Natural killer cell (primary cell): ENCODE data around the gene FOS. TPM values are rescaled to one million over a fixed set of nuclear protein-coding genes. Genes with fewer than 3 reads are reported as not detected.

Experiments
- ATAC-seq, 3 donors: fragments of 150-1000 bp in 2 of 3; fragments of 200-7000 bp in 1 of 3; cut with Tn5 transposase; 1 replicate in 1 of 3; 2 replicates in 2 of 3; pipeline ENCODE4 v1.10.0; 2021; ENCODE audit warnings: mild to moderate bottlenecking in 2 of 3, moderate library complexity in 2 of 3
- DNase-seq, 2 donors: peaks; one replicate each; pipeline versions ENCODE4 v3.0.0 to v3.0.0-alpha.2; 2013 to 2021; ENCODE audit warnings: mixed read lengths in 1 of 2
- H3K27ac ChIP-seq: one replicate; pipeline ENCODE4 v1.5.1; 2013; ENCODE audit warnings: mild to moderate bottlenecking, low read length
- H3K27me3 ChIP-seq: one replicate; pipeline ENCODE4 v1.6.1; 2013; ENCODE audit warnings: low read length; ENCODE audit not compliant: control insufficient read depth, insufficient read depth
- H3K36me3 ChIP-seq: one replicate; pipeline ENCODE4 v1.6.1; 2013; ENCODE audit warnings: low read length; ENCODE audit not compliant: control insufficient read depth, insufficient read depth
- H3K4me1 ChIP-seq: one replicate; pipeline ENCODE4 v1.6.1; 2013; ENCODE audit warnings: low read length; ENCODE audit not compliant: control insufficient read depth, insufficient read depth
- H3K4me3 ChIP-seq: one replicate; pipeline ENCODE4 v1.5.1; 2013; ENCODE audit warnings: low read length
- H3K9me3 ChIP-seq: one replicate; pipeline ENCODE4 v1.6.1; 2013; ENCODE audit warnings: low read length; ENCODE audit not compliant: control insufficient read depth, insufficient read depth
- H3K27ac Mint-ChIP-seq, 2 donors: one replicate each; pipeline ENCODE4 v1.8.0; 2022; ENCODE audit warnings: mild to moderate bottlenecking in 2 of 2, mixed read lengths in 2 of 2, moderate library complexity in 1 of 2
- H3K27me3 Mint-ChIP-seq, 2 donors: one replicate each; pipeline ENCODE4 v1.8.0; 2022; ENCODE audit warnings: low read depth in 2 of 2, mixed read lengths in 2 of 2
- H3K36me3 Mint-ChIP-seq: one replicate; pipeline ENCODE4 v1.8.0; 2022; ENCODE audit warnings: mixed read lengths
- H3K4me1 Mint-ChIP-seq, 2 donors: one replicate each; pipeline ENCODE4 v1.8.0; 2022; ENCODE audit warnings: mixed read lengths in 2 of 2
- H3K4me3 Mint-ChIP-seq: one replicate; pipeline ENCODE4 v1.8.0; 2022; ENCODE audit warnings: mild to moderate bottlenecking, moderate library complexity, mixed read lengths
- H3K9me3 Mint-ChIP-seq, 2 donors: one replicate each; pipeline ENCODE4 v1.8.0; 2022; ENCODE audit warnings: mixed read lengths in 2 of 2
- WGBS: methylation state at CpG from one replicate; pipeline ENCODE4 v1.1.7; 2013; ENCODE audit warnings: missing lambda C conversion rate; ENCODE audit not compliant: insufficient coverage; 5-methylcytosine and 5-hydroxymethylcytosine counted together
- intact Hi-C: fragments of 100-400 bp; cut with micrococcal nuclease; formaldehyde crosslinking; loops from one replicate; pipeline ENCODE4 v1.14.2; 2022
- total RNA-seq, 4 donors: library from RNA; stranded (reverse); fragments of 120-200 nt in 1 of 4; gene quantifications; one replicate each; pipeline versions ENCODE4 v1.2.3 to v1.2.4, GENCODE V29; 2013 to 2022
- TF ChIP-seq, protein P1 (sequence below): fragments of 200-600 bp; IDR thresholded peaks from one replicate; pipeline ENCODE4 v1.8.0; 2022; ENCODE audit warnings: antibody characterized with exemption

FOS gene
- total RNA-seq, 3 donors from 2014 or later (not counting 1 experiment from before 2014, with no cell fraction given), result 2,527 to 3,257 (median 3,104) TPM

DNA sequence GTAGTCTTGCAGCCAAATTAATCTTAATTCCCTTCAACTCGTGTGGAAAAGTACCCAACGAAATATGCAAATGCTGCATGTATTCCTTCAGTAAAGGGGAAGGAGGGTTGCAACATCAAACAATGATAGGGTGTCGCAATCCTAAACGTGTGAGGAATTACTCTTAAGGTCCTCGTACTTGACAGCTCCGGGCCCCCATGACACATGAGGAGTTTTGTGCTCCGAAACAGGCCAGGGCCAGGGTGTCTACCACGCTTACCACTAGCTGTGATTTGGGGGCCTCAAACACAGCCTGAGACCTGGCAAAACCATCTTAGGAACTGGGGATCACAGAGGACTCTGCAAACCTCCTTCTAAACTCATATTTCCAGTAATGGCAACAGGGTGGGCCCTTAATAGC, 20.4 kb downstream of the FOS start:
- H3K36me3 Mint-ChIP-seq, result no peaks in the 10 kb centered on the region
- Histone ChIP-seq H3K36me3 (no peaks in the 10 kb centered on the region), H3K27ac (peak overlapping the region; percentile 47), H3K27me3 (no peaks in the 10 kb centered on the region), H3K4me1 (peaks cover 35% of the 10 kb centered on the region), H3K4me3 (no peak overlapping the region), H3K9me3 (no peaks in the 10 kb centered on the region)
- no peaks in the 10 kb centered on the region for H3K9me3 Mint-ChIP-seq
- H3K27me3 Mint-ChIP-seq, result no peaks in the 10 kb centered on the region
- intact Hi-C loops, result loop anchor here (10.0 kb wide), 1 partner anchor 684 kb away; the partner anchor contains the start of gene LTBP2
- TF ChIP-seq, protein P1, sequence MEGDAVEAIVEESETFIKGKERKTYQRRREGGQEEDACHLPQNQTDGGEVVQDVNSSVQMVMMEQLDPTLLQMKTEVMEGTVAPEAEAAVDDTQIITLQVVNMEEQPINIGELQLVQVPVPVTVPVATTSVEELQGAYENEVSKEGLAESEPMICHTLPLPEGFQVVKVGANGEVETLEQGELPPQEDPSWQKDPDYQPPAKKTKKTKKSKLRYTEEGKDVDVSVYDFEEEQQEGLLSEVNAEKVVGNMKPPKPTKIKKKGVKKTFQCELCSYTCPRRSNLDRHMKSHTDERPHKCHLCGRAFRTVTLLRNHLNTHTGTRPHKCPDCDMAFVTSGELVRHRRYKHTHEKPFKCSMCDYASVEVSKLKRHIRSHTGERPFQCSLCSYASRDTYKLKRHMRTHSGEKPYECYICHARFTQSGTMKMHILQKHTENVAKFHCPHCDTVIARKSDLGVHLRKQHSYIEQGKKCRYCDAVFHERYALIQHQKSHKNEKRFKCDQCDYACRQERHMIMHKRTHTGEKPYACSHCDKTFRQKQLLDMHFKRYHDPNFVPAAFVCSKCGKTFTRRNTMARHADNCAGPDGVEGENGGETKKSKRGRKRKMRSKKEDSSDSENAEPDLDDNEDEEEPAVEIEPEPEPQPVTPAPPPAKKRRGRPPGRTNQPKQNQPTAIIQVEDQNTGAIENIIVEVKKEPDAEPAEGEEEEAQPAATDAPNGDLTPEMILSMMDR, result no peak
- H3K4me3 Mint-ChIP-seq, result no peak overlapping the region
- ATAC-seq (no peak), DNase-seq (no peak)
- peak overlapping the region in 1 of 2 donors; percentile 13 for H3K27ac Mint-ChIP-seq
- 67% methylated on average over 8 of the region's 8 CpGs for WGBS
- H3K4me1 Mint-ChIP-seq, result peaks cover 15 to 24% of the 10 kb centered on the region in 2 donors

DNA sequence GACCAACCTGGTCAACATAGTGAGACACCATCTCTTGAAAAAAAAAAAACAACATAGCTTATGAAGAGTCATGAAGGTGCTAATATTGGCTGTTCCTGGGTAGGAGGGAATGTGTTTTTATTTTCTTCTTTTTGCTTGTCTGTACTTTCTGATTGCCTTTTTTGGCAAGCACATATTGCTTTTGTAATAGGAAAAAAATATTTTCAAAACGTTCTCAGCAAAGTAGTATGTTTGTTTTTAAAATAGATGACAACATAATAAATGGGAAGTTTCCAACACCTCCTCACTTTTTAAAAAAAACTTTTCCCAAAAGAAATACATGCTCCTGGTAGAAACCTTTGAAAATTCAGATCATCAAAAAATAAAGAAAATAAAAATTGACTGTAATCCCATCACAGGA, 20.9 kb downstream of the FOS start:
- peak overlapping the region; percentile 47 for H3K27ac ChIP-seq
- Mint-ChIP-seq H3K27ac (no peak overlapping the region), H3K9me3 (no peaks in the 10 kb centered on the region), H3K4me3 (no peak overlapping the region), H3K27me3 (no peaks in the 10 kb centered on the region), H3K4me1 (peaks cover 15 to 24% of the 10 kb centered on the region in 2 donors), H3K36me3 (no peaks in the 10 kb centered on the region)
- H3K36me3 ChIP-seq, result no peaks in the 10 kb centered on the region
- no peaks in the 10 kb centered on the region for H3K27me3 ChIP-seq
- no peaks in the 10 kb centered on the region for H3K9me3 ChIP-seq
- TF ChIP-seq, protein P1, result no peak
- ATAC-seq, result no peak
- intact Hi-C loops, result loop anchor here (10.0 kb wide), 1 partner anchor 685 kb away; the partner anchor contains the start of gene LTBP2
- peaks cover 32% of the 10 kb centered on the region for H3K4me1 ChIP-seq
- WGBS, result no CpG with 5 or more reads among the region's 1 CpG
- no peak for DNase-seq
- H3K4me3 ChIP-seq, result no peak overlapping the region

DNA sequence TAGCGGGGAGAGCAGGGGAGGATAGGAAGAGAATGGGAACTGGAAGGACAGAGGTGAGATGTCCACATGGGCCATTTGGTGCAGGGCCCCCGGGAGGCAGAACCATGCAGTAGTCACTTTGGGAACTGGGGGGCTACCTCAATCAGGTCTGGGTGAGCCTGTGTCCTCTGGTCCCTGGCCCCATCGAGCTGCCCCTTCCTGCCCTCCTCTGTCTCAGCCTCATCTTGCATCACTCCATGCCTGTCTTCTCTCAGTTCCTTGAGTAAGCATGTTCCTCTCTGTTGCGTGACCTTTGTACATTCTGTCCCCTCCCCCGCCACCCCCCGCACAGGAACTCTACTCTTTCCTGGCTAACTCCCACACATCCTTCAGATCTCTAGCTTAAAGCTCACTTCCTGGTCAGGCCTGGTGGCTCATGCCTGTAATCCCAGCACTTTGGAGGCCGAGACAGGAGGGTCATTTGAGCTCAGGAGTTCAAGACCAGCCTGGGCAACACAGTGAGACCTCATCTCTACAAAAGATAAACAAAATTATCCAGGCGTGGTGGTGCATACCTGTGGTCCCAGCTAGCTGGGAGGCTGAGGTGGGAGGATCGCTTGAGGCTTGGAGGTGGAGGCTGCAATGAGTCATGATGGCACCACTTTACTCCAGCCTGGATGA, 23.2 kb downstream of the FOS start:
- peaks cover 13% of the 10 kb centered on the region for H3K4me1 ChIP-seq
- Mint-ChIP-seq H3K9me3 (no peaks in the 10 kb centered on the region), H3K36me3 (no peaks in the 10 kb centered on the region), H3K4me3 (no peak overlapping the region), H3K27ac (no peak overlapping the region), H3K27me3 (no peaks in the 10 kb centered on the region), H3K4me1 (peaks cover 4 to 5% of the 10 kb centered on the region in 2 donors)
- TF ChIP-seq, protein P1, result no peak
- intact Hi-C loops, result no loop called here
- H3K36me3 ChIP-seq, result no peaks in the 10 kb centered on the region
- H3K9me3 ChIP-seq, result no peaks in the 10 kb centered on the region
- H3K27me3 ChIP-seq, result no peaks in the 10 kb centered on the region
- H3K4me3 ChIP-seq, result no peak overlapping the region
- ATAC-seq, result no peak
- 47% methylated on average over 7 of the region's 9 CpGs for WGBS
- no peak for DNase-seq
- H3K27ac ChIP-seq, result no peak overlapping the region
